Fibroblast of skin of right quadriceps (primary cell): ENCODE results near the gene TIMM17A.

ENCODE experiments used
- DNase-seq: peaks from one replicate; pipeline ENCODE4 v3.0.0-alpha.2; 2013

TIMM17A gene

GRCh38 chr1:201985355-201985754, 30.1 kb downstream of the TIMM17A start:
- DNase-seq: no peak

GRCh38 chr1:201988601-201989000, 33.3 kb downstream of the TIMM17A start:
- no peak for DNase-seq

- no peak for DNase-seq
Measured at GRCh38 chr1:201989354-201990128, 34.2 kb downstream of the TIMM17A start.

- DNase-seq: no peak
Measured at GRCh38 chr1:201990427-201990826, 35.1 kb downstream of the TIMM17A start.

DNA sequence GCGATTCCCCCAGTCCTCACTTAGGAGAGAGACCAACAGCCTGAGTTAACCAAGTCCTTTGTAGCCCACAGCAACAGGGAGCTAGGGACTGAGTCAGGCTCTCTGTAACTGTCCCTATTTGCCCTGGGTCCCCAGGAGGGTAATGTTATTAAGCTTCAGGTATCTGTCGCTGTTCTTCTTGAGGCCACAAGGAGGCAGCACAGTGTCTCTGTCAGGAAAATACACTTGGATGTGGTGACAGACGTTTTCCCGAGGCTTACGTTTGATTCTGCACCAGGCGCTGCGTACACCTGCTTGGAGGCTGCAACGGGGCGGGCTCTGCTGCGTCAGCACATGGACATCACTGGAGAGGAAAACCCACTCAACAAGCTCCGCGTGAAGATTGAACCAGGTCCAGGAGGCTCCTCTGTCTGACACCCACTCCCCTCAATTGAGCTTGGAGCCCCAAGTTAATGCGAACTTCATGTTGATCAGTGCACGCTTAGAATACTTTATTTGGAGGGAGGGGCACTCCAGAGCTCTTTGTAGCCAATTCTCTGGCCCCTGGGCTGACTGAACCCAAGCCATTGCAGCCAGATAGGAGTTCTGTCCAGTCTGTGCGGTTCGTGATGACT, 44.4 kb downstream of the TIMM17A start:
- peak; percentile 43 for DNase-seq

GRCh38 chr1:202002507-202002906, 47.2 kb downstream of the TIMM17A start:
- DNase-seq: no peak

DNA sequence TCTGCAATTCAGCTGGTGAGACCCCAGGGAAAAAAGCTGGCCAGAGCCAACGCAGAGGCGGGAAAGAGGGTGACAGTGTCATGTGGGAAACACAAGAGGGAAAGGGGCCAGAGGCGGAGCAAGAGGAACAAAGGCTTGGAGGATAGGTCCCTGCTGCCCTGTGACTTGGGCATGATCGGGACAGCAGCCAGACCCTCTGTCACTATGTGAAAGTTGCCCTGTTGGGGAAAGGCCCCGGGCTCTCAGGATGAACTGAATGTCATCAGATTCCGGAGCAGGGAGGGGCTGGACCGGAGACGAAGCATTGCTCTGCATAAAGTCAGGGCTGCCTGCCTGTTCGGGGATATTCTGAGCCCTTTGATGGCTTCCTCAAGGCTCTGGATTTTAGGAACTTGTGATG, 49.4 kb downstream of the TIMM17A start:
- no peak for DNase-seq

- no peak for DNase-seq
Measured at GRCh38 chr1:202005958-202006357, 50.7 kb downstream of the TIMM17A start.

- DNase-seq: no peak
Measured at GRCh38 chr1:202007304-202007703, 52.0 kb downstream of the TIMM17A start.

GRCh38 chr1:202007805-202008489, 52.6 kb downstream of the TIMM17A start:
- no peak for DNase-seq

GRCh38 chr1:202009326-202010179, 54.2 kb downstream of the TIMM17A start:
- peak; percentile 71 for DNase-seq

GRCh38 chr1:202010180-202011015, 55.1 kb downstream of the TIMM17A start, which contains the start of gene ELF3:
TSS of gene ELF3 (plus strand) at chr1:202010587. CDS start at chr1:202011137, 550 bp downstream.
- no peak for DNase-seq

DNA sequence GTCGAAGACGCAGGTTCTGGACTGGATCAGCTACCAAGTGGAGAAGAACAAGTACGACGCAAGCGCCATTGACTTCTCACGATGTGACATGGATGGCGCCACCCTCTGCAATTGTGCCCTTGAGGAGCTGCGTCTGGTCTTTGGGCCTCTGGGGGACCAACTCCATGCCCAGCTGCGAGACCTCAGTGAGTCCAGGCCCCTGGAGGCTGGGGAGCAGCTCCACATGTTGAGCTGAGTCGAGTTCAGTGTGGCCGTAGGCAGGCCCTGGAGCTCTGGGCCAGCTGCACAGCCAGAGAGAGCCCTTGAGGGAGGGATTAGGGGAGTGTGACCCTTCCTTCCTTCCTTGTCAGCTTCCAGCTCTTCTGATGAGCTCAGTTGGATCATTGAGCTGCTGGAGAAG, 56.7 kb downstream of the TIMM17A start:
- DNase-seq: no peak

DNA sequence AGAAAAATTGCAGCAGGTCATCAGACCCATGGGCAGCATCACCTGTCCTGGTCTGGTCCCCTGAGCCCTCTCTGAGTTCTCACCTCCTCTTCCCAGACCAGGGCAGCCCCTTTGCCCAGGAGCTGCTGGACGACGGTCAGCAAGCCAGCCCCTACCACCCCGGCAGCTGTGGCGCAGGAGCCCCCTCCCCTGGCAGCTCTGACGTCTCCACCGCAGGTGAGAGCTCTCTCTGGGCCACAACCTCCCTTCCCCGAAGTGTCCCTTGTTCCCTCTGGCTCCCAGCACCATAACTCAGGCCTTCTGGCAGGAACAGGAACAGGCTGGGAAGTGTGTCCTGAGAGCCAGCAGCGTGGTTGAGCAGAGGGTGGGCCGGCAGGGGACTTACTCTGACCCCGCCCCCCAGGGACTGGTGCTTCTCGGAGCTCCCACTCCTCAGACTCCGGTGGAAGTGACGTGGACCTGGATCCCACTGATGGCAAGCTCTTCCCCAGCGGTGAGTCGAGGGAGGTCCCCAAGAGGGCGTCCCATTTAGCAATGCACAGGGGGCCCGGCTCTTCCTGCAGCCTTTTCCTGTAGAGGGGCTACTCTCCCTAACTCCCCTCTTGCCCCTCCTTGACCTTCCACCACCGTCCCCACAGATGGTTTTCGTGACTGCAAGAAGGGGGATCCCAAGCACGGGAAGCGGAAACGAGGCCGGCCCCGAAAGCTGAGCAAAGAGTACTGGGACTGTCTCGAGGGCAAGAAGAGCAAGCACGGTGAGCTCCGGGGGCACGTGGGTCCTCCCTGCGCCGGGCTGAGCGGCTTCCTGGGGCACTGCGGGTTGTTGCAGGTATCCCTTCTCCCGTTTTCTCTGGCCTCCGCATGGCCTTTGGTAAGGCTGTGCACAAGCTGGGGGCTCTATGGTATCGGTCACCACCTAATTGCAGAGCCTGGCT, 57.5 kb downstream of the TIMM17A start:
- DNase-seq: no peak

DNA sequence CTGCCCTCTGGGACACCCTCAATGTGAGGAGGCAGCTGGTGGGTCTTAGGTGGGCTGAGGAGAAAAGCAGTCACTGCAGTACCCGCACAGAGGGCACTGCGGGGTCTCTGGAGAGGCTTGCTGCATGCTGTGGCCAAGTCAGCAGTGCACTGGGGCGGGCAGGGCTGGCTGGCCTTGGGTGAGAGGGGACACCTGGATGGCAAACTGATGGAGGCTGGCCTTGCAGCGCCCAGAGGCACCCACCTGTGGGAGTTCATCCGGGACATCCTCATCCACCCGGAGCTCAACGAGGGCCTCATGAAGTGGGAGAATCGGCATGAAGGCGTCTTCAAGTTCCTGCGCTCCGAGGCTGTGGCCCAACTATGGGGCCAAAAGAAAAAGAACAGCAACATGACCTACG, 58.3 kb downstream of the TIMM17A start:
- no peak for DNase-seq

DNA sequence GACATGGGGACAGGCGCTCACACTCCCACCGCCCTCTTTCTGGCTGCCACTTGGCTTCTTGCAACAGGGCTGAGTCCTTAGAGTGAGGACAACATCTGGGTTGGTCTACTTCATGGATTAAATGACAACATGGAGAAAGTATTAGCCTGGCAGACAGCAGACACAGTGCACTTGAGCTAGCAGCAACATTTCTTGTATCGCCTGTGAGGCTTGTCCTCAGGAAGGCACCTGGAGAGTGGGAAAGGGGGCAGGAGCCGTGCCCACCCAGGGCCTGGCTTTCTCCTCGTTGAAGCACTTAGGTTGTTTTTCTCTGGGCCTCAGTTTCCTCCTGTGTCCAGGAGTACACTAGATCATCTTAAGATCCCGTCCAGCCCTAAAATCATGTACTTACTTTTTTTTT, 58.8 kb downstream of the TIMM17A start:
- DNase-seq: no peak

- no peak for DNase-seq
Measured at GRCh38 chr1:202014915-202015661, 59.8 kb downstream of the TIMM17A start.

DNA sequence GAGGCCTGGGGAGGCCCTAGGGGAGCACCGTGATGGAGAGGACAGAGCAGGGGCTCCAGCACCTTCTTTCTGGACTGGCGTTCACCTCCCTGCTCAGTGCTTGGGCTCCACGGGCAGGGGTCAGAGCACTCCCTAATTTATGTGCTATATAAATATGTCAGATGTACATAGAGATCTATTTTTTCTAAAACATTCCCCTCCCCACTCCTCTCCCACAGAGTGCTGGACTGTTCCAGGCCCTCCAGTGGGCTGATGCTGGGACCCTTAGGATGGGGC, 60.3 kb downstream of the TIMM17A start:
- DNase-seq: no peak

DNA sequence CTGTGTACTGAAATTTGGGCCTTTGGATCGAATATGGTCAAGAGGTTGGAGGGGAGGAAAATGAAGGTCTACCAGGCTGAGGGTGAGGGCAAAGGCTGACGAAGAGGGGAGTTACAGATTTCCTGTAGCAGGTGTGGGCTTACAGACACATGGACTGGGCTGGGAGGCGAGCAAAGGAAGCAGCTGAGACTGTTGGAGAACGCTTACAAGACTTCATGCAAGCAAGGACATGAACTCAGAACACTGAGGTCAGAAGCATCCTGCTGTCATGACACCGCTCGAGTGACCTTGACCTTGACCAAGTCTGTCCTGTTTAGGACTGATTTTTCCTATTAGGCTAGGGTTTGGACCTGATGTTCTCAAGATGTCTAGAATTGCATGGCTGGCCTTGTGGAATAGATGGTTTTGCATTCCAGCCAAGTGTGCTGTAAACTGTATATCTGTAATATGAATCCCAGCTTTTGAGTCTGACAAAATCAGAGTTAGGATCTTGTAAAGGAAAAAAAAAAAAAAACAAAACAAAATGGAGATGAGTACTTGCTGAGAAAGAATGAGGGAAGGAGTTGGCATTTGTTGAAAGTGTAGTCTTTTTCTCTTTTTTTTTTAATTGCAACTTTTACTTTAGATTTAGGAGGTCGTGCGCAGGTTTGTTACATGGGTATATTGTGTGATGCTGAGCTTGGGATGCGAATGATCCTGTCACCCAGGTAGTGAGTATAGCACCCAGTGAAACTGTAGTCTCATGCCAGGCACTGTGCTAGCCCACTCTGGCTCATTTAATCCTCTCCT, 60.9 kb downstream of the TIMM17A start:
- DNase-seq: peak; percentile 38
